Heart right ventricle (tissue), 16 donors: ENCODE measurements around the gene PRORP. TPM values are rescaled to one million over a fixed set of nuclear protein-coding genes. Genes with fewer than 3 reads are reported as not detected.
"Not testable (repeated sequence)": the region's sequence is repeated elsewhere in the genome, so short reads cannot be mapped to it uniquely, and the experiment has no call there.

Source experiments
- ATAC-seq, 8 donors: fragments of 200-7000 bp; cut with Tn5 transposase; one replicate each; pipeline ENCODE4 v1.9.1; 2020; ENCODE audit warnings: mild to moderate bottlenecking in 8 of 8, moderate library complexity in 8 of 8, moderate number of reproducible peaks in 1 of 8
- DNase-seq, 2 donors: peaks; one replicate each; pipeline ENCODE4 v3.0.0-alpha.2; 2020
- H3K27ac ChIP-seq, 10 donors: fragments of 200-600 bp; sonication (generic) in 2 of 10; one replicate each; pipeline versions ENCODE4 v1.5.0 to v1.8.0; 2020 to 2022; ENCODE audit warnings: mild to moderate bottlenecking in 3 of 10
- H3K27me3 ChIP-seq, 7 donors: fragments of 200-600 bp; one replicate each; pipeline ENCODE4 v1.8.0; 2021 to 2022; ENCODE audit warnings: mild to moderate bottlenecking in 2 of 7
- H3K36me3 ChIP-seq, 9 donors: fragments of 200-600 bp; sonication (generic) in 1 of 9; one replicate each; pipeline versions ENCODE4 v1.5.0 to v1.8.0; 2020 to 2022; ENCODE audit warnings: mild to moderate bottlenecking in 2 of 9
- H3K4me1 ChIP-seq, 9 donors: fragments of 200-600 bp; sonication (generic) in 1 of 9; one replicate each; pipeline versions ENCODE4 v1.5.0 to v1.8.0; 2020 to 2022; ENCODE audit warnings: mild to moderate bottlenecking in 4 of 9
- H3K4me3 ChIP-seq, 10 donors: fragments of 200-600 bp; sonication (generic) in 2 of 10; one replicate each; pipeline versions ENCODE4 v1.5.0 to v1.8.0; 2020 to 2022; ENCODE audit warnings: mild to moderate bottlenecking in 7 of 10, moderate library complexity in 2 of 10
- H3K9me3 ChIP-seq, 11 donors: fragments of 200-600 bp in 10 of 11; sonication (generic) in 2 of 11; one replicate each; pipeline versions ENCODE4 v1.5.0 to v1.8.0; 2013 to 2022; ENCODE audit warnings: mild to moderate bottlenecking in 2 of 11, control low read depth in 1 of 11, moderate library complexity in 1 of 11
- CTCF ChIP-seq, 9 donors: fragments of 200-600 bp; sonication (generic) in 2 of 9; IDR thresholded peaks; one replicate each; pipeline versions ENCODE4 v1.5.0 to v1.8.0; 2021 to 2022; ENCODE audit warnings: antibody characterized with exemption in 9 of 9, mild to moderate bottlenecking in 5 of 9, moderate library complexity in 1 of 9
- WGBS, 2 donors: extraction: QIAGEN DNeasy Blood & Tissue Kit; methylation state at CpG; one replicate each; pipeline ENCODE4 v1.1.7; 2013; ENCODE audit warnings: inconsistent platforms in 1 of 2; 5-methylcytosine and 5-hydroxymethylcytosine counted together
- intact Hi-C, 10 donors: fragments of 100-400 bp; cut with DNase I; formaldehyde crosslinking; loops; one replicate each; pipeline versions ENCODE4 v1.11.1 to v1.14.2; 2022
- polyA plus RNA-seq, 2 donors: library from polyadenylated mRNA; stranded (reverse); fragments of 200-250 nt; gene quantifications; one replicate each; pipeline ENCODE4 v1.2.3, GENCODE V29; 2013
- total RNA-seq, 10 donors: library from RNA; stranded (reverse); fragmentation: NEBNext Ultra II Directional in 3 of 10; extraction: Animal tissue kit (Norgen Biotek cat#: 25700) in 3 of 10; gene quantifications; one replicate each; pipeline versions ENCODE4 v1.2.1 to v1.2.4, GENCODE V29; 2021 to 2023
- donor health status: Arrhythmogenic right ventricular cardiomyopathy.
- donor health status: ischemic (EF 13 %, LVEDD 7.1; RV severe dilation, severe dysfunction).
- donor health status: healthy with polysubstance abuse.
- donor health status: DM: no; HTN: yes; CAD: no.
- donor health status: DM: no; HTN: no; CAD: no.
- donor health status: ischemic (EF 25% LVEDD 6.9; RV normal size, moderate dysfunction).
- donor health status: ischemic (EF 25% LVEDD 5.7; RV mildly dilated, moderate dysfunction).
- donor health status: healthy.
- donor health status: DM: yes; HTN: yes; CAD: no.
- donor health status: Ischemic cardiomyopathy.
- donor health status: ischemic (EF 35%, LVEDD 5.7; RV mildly dilated, moderate dysfunction).
- donor health status: nonischemic (EF 11% LVEDD 7.7; RV severe dilation, severe dysfunction).
- donor health status: DM: yes; HTN: yes; CAD: no.
- donor health status: PGD.
- donor health status: ischemic (EF 29% LVEDD 5.4; RV normal size, mild dysfunction).
- donor health status: nonischemic (EF 23%, LVEDD 6.1; RV moderate dilation, normal function).

The PRORP gene
- total and polyA plus RNA-seq, 12 donors: 3.9 to 25.4 (median 20.0) TPM

GRCh38 chr14:35147186-35147585, 24.8 kb downstream of the PRORP start:
- Histone ChIP-seq H3K9me3 (no peaks in the 10 kb centered on the region), H3K36me3 (peaks cover 0 to 28% (median 0%) of the 10 kb centered on the region in 9 donors), H3K27me3 (no peaks in the 10 kb centered on the region), H3K27ac (no peak overlapping the region), H3K4me1 (no peaks in the 10 kb centered on the region), H3K4me3 (no peak overlapping the region)
- no peak for TF ChIP-seq CTCF (IDR thresholded peaks at IDR 0.05)
- DNase-seq: no peak
- whole genome bisulfite sequencing, 2 donors: 90 to 99% methylated on average over 2 of the region's 2 CpGs
- no peak for ATAC-seq
- intact Hi-C loops: loop anchor here in 6 of 10 donors (2.0 to 10.0 kb wide), 2 partner anchors 14 to 68 kb away; no protein-coding TSS in a partner anchor

- H3K27ac ChIP-seq: no peak overlapping the region
- no peak overlapping the region for H3K4me3 ChIP-seq
- no peaks in the 10 kb centered on the region for H3K4me1 ChIP-seq
- intact Hi-C loops: loop anchor here in 6 of 10 donors (2.0 to 10.0 kb wide), 2 partner anchors 15 to 67 kb away; no protein-coding TSS in a partner anchor
- ATAC-seq (no peak), DNase-seq (no peak)
- H3K36me3 ChIP-seq: peaks cover 0 to 22% (median 0%) of the 10 kb centered on the region in 9 donors
- no peaks in the 10 kb centered on the region for H3K9me3 ChIP-seq
- H3K27me3 ChIP-seq: no peaks in the 10 kb centered on the region
- TF ChIP-seq CTCF (IDR thresholded peaks at IDR 0.05): no peak
- 87 to 92% methylated on average over 3 of the region's 3 CpGs for WGBS, 2 donors
These were observed 25.4 kb downstream of the PRORP start for GRCh38 chr14:35147711-35148110.

GRCh38 chr14:35149239-35149638, 26.9 kb downstream of the PRORP start:
- DNase-seq: no peak
- no peak overlapping the region for H3K4me3 ChIP-seq
- H3K9me3 ChIP-seq: no peaks in the 10 kb centered on the region
- no peaks in the 10 kb centered on the region for H3K27me3 ChIP-seq
- 96 to 100% methylated on average over 4 of the region's 4 CpGs for WGBS, 2 donors
- no peak overlapping the region for H3K27ac ChIP-seq
- intact Hi-C loops: loop anchor here in 5 of 10 donors (10.0 kb wide), 1 partner anchor 66 kb away; no protein-coding TSS in a partner anchor
- H3K36me3 ChIP-seq: peaks cover 0 to 8% (median 0%) of the 10 kb centered on the region in 9 donors
- ATAC-seq: no peak
- no peaks in the 10 kb centered on the region for H3K4me1 ChIP-seq
- no peak for TF ChIP-seq CTCF (IDR thresholded peaks at IDR 0.05)

GRCh38 chr14:35152531-35152930, 30.2 kb downstream of the PRORP start:
- H3K27ac ChIP-seq, H3K9me3 ChIP-seq, H3K4me3 ChIP-seq, ATAC-seq, DNase-seq, intact Hi-C loops, H3K27me3 ChIP-seq, H3K36me3 ChIP-seq: not testable (repeated sequence)
- 96 to 98% methylated on average over 26 to 34 of the region's 35 CpGs for WGBS, 2 donors
- peaks cover 0 to 21% (median 9%) of the 10 kb centered on the region in 9 donors for H3K4me1 ChIP-seq

GRCh38 chr14:35154016-35154415, 31.7 kb downstream of the PRORP start:
- intact Hi-C loops: no loop called here
- Histone ChIP-seq H3K27me3 (no peaks in the 10 kb centered on the region), H3K9me3 (no peaks in the 10 kb centered on the region), H3K4me1 (peaks cover 0 to 21% (median 9%) of the 10 kb centered on the region in 9 donors), H3K27ac (no peak overlapping the region), H3K4me3 (no peak overlapping the region), H3K36me3 (peaks cover 0 to 10% (median 0%) of the 10 kb centered on the region in 9 donors)
- TF ChIP-seq CTCF (IDR thresholded peaks at IDR 0.05): no peak
- DNase-seq: no peak
- ATAC-seq: no peak
- 81 to 83% methylated on average over 2 of the region's 2 CpGs for WGBS, 2 donors
